KMS-11 (cell line): ENCODE results near the gene CSHL1.

ENCODE experiments used
- H2AFZ ChIP-seq: fragments of 200-600 bp; sonication (generic); 2 replicates; pipeline ENCODE4 v1.6.1; 2016; ENCODE audit warnings: antibody characterized with exemption, mixed run types, low read depth
- H3K27ac ChIP-seq: fragments of 200-600 bp; sonication (generic); 2 replicates; pipeline ENCODE4 v1.6.1; 2016; ENCODE audit warnings: mild to moderate bottlenecking, mixed run types
- H3K27me3 ChIP-seq: fragments of 200-600 bp; sonication (generic); 2 replicates; pipeline ENCODE4 v1.6.1; 2017; ENCODE audit warnings: mild to moderate bottlenecking, low read depth, mixed run types, moderate library complexity; ENCODE audit not compliant: insufficient read depth
- H3K36me3 ChIP-seq: fragments of 200-600 bp; sonication (generic); 2 replicates; pipeline ENCODE4 v1.6.1; 2017; ENCODE audit warnings: mild to moderate bottlenecking, mixed run types; ENCODE audit not compliant: insufficient read depth
- H3K4me1 ChIP-seq: fragments of 200-600 bp; sonication (generic); 2 replicates; pipeline ENCODE4 v1.6.1; 2016; ENCODE audit warnings: mild to moderate bottlenecking, low read depth, mixed run types; ENCODE audit not compliant: poor library complexity, severe bottlenecking
- H3K4me2 ChIP-seq: fragments of 200-600 bp; sonication (generic); 2 replicates; pipeline ENCODE4 v1.7.0; 2016; ENCODE audit warnings: mild to moderate bottlenecking, mixed run types
- H3K4me3 ChIP-seq: fragments of 200-600 bp; sonication (generic); IDR thresholded peaks from 2 replicates; pipeline ENCODE4 v1.6.1; 2017; ENCODE audit warnings: low read depth, low read length, mixed read lengths; ENCODE audit not compliant: insufficient read depth
- H3K79me2 ChIP-seq: fragments of 200-600 bp; sonication (generic); 2 replicates; pipeline ENCODE4 v1.6.1; 2016; ENCODE audit warnings: low read depth, mixed run types; ENCODE audit not compliant: insufficient read depth
- H3K9ac ChIP-seq: fragments of 200-600 bp; sonication (generic); 2 replicates; pipeline ENCODE4 v1.6.1; 2016; ENCODE audit warnings: mild to moderate bottlenecking, mixed run types
- H4K20me1 ChIP-seq: fragments of 200-600 bp; sonication (generic); 2 replicates; pipeline ENCODE4 v1.6.1; 2016; ENCODE audit warnings: mild to moderate bottlenecking, mixed run types; ENCODE audit not compliant: insufficient read depth
- TF ChIP-seq, protein P1 (sequence below): fragments of 200-600 bp; sonication (generic); conservative IDR thresholded peaks from 2 replicates; pipeline ENCODE4 v1.6.1; 2017; ENCODE audit warnings: low read depth, mild to moderate bottlenecking, antibody characterized with exemption, low read length, moderate library complexity, mixed read lengths

Gene CSHL1

DNA sequence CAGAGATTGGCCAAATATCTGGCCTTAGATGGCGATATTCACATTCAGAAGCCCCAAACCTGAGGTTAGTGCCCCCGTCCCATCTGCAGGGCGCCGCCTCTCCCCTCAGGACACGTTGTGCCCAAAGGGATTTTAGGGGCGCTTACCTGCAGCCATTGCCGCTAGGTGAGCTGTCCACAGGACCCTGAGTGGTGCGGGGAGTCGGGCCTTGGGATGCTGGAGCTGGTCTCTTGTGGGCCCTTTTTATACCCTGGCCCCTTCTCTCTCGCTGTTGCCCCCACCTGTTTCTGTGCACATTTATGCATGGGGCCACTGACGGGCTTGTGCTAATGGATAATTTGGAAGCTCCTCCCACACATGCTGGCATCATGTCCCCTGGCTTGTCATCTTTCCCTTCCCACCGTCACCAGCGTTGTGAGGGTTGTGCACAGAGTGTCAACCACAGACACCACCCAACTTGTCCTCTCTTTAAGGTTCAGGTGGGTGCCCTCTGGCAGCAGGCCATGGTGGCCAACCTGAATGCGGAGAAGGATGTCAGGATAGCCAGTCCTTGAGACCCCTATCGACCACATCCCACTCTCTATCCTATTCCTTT lies at the start of gene CSHL1:
CSHL1 (minus strand) TSS at position 218 of the 595 bp plus-strand sequence; CDS start at position 156, 62 bp downstream.
- TF ChIP-seq, protein P1, sequence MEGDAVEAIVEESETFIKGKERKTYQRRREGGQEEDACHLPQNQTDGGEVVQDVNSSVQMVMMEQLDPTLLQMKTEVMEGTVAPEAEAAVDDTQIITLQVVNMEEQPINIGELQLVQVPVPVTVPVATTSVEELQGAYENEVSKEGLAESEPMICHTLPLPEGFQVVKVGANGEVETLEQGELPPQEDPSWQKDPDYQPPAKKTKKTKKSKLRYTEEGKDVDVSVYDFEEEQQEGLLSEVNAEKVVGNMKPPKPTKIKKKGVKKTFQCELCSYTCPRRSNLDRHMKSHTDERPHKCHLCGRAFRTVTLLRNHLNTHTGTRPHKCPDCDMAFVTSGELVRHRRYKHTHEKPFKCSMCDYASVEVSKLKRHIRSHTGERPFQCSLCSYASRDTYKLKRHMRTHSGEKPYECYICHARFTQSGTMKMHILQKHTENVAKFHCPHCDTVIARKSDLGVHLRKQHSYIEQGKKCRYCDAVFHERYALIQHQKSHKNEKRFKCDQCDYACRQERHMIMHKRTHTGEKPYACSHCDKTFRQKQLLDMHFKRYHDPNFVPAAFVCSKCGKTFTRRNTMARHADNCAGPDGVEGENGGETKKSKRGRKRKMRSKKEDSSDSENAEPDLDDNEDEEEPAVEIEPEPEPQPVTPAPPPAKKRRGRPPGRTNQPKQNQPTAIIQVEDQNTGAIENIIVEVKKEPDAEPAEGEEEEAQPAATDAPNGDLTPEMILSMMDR = no peak
- Histone ChIP-seq H3K27me3 (peaks cover 4% of the 10 kb centered on the region; the same call in 1 of the 2 replicates), H3K4me3 (no peak within 1 kb of the TSS), H3K4me1 (no peaks in the 10 kb centered on the region), H4K20me1 (no peaks in the 10 kb centered on the region), H2AFZ (no peak within 1 kb of the TSS), H3K4me2 (no peak within 1 kb of the TSS), H3K79me2 (no peaks in the 10 kb centered on the region), H3K27ac (no peak within 1 kb of the TSS), H3K9ac (no peak within 1 kb of the TSS), H3K36me3 (no peaks in the 10 kb centered on the region)

DNA sequence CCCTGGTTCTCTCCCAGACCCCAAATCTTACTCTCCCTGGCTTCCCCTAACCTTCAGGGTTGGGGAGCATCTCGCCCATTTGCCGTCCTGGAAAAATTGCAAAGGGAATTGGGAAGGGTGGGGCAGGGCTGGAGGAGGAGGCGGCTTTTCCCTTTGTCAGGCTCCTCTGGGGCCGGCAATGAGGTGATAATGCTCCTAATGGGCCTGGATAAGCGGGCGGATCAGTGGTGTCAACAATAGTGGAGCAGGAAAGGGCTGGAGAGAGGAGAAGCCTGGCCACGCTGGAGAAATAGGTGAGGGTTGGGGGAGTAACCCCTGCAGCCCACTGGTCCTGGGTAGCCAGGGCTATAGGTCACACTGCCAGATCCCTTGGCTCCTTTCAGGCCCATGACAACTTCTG lies 49.4 kb upstream of the CSHL1 start:
- Histone ChIP-seq H3K4me2 (no peak overlapping the region), H3K27me3 (peaks cover 8% of the 10 kb centered on the region; the same call in 1 of the 2 replicates), H2AFZ (no peak overlapping the region), H3K4me3 (no peak overlapping the region), H4K20me1 (no peaks in the 10 kb centered on the region), H3K79me2 (no peaks in the 10 kb centered on the region), H3K27ac (no peak overlapping the region), H3K9ac (no peak overlapping the region), H3K36me3 (no peaks in the 10 kb centered on the region), H3K4me1 (no peaks in the 10 kb centered on the region)
- TF ChIP-seq, protein P1 = no peak

DNA sequence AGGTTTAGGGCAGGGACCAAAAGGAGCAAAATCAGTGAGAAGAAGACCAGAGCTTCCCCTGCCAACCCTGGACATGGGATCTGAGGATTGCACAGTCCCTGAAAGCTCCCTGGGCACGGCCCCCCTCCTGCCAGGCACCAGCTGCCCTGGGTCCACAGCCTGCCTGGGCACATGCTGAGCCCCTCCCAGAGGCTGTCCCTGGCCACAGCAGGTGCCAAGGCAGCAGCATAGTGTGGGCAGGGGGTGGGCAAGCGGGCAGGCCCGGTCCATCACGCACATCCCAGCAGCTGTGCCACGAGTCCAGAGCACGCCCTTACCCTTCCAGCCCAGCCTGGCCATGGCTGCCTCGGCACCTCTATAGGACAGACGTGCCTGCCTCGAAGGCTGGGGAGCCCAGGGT lies 48.9 kb upstream of the CSHL1 start:
- no peak overlapping the region for H3K27ac ChIP-seq
- H3K27me3 ChIP-seq = peaks cover 5% of the 10 kb centered on the region; the same call in 1 of the 2 replicates
- H4K20me1 ChIP-seq = no peaks in the 10 kb centered on the region
- no peak overlapping the region for H3K4me2 ChIP-seq
- TF ChIP-seq, protein P1 = no peak
- no peaks in the 10 kb centered on the region for H3K36me3 ChIP-seq
- no peak overlapping the region for H3K9ac ChIP-seq
- no peaks in the 10 kb centered on the region for H3K4me1 ChIP-seq
- no peak overlapping the region for H2AFZ ChIP-seq
- no peak overlapping the region for H3K4me3 ChIP-seq
- no peaks in the 10 kb centered on the region for H3K79me2 ChIP-seq

DNA sequence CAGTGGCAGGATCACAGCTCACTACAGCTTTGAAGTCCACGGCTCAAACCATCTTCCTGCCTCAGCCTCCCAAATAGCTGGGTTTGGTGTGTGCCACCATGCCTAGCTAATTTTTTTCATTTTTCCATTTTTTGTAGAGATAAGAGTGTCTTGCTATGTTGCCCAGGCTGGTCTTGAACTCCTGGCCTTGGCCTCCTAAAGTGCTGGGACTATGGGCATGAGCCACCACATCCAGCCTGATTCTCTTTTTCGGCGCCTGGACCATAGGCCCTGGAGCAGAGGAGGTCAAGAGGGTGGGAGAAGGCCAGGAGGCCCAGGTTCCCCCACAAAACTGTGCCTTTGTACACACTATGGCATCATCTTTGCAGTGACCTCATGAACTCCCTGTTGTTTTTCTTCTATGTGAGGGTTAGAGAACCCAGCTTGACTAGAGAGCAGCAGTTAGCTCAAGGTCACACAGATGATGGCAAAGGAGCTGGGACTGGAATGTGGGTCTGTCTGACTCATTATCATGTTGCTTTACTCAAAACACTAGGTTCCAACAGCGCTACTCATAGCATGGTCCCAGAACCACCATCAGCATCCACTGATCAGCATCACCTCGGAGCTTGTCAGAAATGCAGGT lies 45.4 kb upstream of the CSHL1 start:
- TF ChIP-seq, protein P1 = no peak
- Histone ChIP-seq H3K79me2 (no peaks in the 10 kb centered on the region), H2AFZ (no peak overlapping the region), H3K36me3 (no peaks in the 10 kb centered on the region), H3K27ac (no peak overlapping the region), H3K4me1 (no peaks in the 10 kb centered on the region), H3K4me3 (no peak overlapping the region), H3K9ac (no peak overlapping the region), H4K20me1 (no peaks in the 10 kb centered on the region), H3K4me2 (no peak overlapping the region), H3K27me3 (no peaks in the 10 kb centered on the region)
